CD14-positive monocyte (primary cell): ENCODE data around the gene MEGF8. TPM values are rescaled to one million over a fixed set of nuclear protein-coding genes. Genes with fewer than 3 reads are reported as not detected.
A peak's percentile ranks its signal among the peaks of the same experiment; 100 is the strongest.
"Not testable (repeated sequence)": the region's sequence is repeated elsewhere in the genome, so short reads cannot be mapped to it uniquely, and the experiment has no call there.

Experiments
- DNase-seq, 3 donors: peaks; one replicate each; pipeline ENCODE4 v3.0.0-alpha.2; 2011 to 2022
- H2AFZ ChIP-seq: 2 replicates; pipeline ENCODE4 v1.6.0; 2012; ENCODE audit warnings: mild to moderate bottlenecking, low read depth, low read length, inconsistent platforms; ENCODE audit not compliant: insufficient read depth, poor library complexity, severe bottlenecking
- H3K27ac ChIP-seq, 2 donors: 1 replicate in 1 of 2; 2 replicates in 1 of 2; pipeline ENCODE4 v1.5.1; 2012 to 2013; ENCODE audit warnings: low read length in 2 of 2, control low read depth in 1 of 2, inconsistent platforms in 1 of 2, low read depth in 1 of 2, mild to moderate bottlenecking in 1 of 2
- H3K27me3 ChIP-seq, 2 donors: one replicate each; pipeline versions ENCODE4 v1.6.0 to v1.6.1; 2011 to 2013; ENCODE audit warnings: low read length in 2 of 2; ENCODE audit not compliant: control insufficient read depth in 2 of 2, insufficient read depth in 2 of 2
- H3K36me3 ChIP-seq, 2 donors: replicated peaks in 1 of 2; 1 replicate in 1 of 2; 2 replicates in 1 of 2; pipeline versions ENCODE4 v1.5.1 to v1.6.1; 2012 to 2013; ENCODE audit warnings: low read length in 2 of 2, control low read depth in 1 of 2, inconsistent platforms in 1 of 2, mild to moderate bottlenecking in 1 of 2; ENCODE audit not compliant: insufficient read depth in 2 of 2, control insufficient read depth in 1 of 2
- H3K4me1 ChIP-seq, 2 donors: 1 replicate in 1 of 2; 2 replicates in 1 of 2; pipeline versions ENCODE4 v1.5.1 to v1.6.1; 2012 to 2013; ENCODE audit warnings: low read length in 2 of 2, control low read depth in 1 of 2, inconsistent platforms in 1 of 2, mild to moderate bottlenecking in 1 of 2, moderate library complexity in 1 of 2; ENCODE audit not compliant: insufficient read depth in 2 of 2, control insufficient read depth in 1 of 2
- H3K4me2 ChIP-seq: replicated peaks from 2 replicates; pipeline ENCODE3; 2012; ENCODE audit warnings: low read length, moderate library complexity, mild to moderate bottlenecking; ENCODE audit not compliant: poor library complexity, severe bottlenecking; ENCODE audit errors: extremely low read depth
- H3K4me3 ChIP-seq, 3 experiments: fragments of 200-600 bp in 1 of 3; sonication (generic) in 1 of 3; replicated peaks in 1 of 3; 1 replicate in 2 of 3; 2 replicates in 1 of 3; pipeline ENCODE4 v1.5.1; 2011 to 2013; ENCODE audit warnings: low read length in 3 of 3, mild to moderate bottlenecking in 3 of 3, control low read depth in 2 of 3, low read depth in 2 of 3, inconsistent platforms in 1 of 3, moderate library complexity in 1 of 3
- H3K79me2 ChIP-seq: 2 replicates; pipeline ENCODE4 v1.6.0; 2012; ENCODE audit warnings: mild to moderate bottlenecking, control low read depth, inconsistent platforms, low read length, moderate library complexity; ENCODE audit not compliant: insufficient read depth
- H3K9ac ChIP-seq: 2 replicates; pipeline ENCODE4 v1.6.0; 2017; ENCODE audit warnings: low read length, mild to moderate bottlenecking; ENCODE audit not compliant: insufficient read depth, poor library complexity, severe bottlenecking
- H3K9me3 ChIP-seq, 2 donors: replicated peaks in 1 of 2; 1 replicate in 1 of 2; 2 replicates in 1 of 2; pipeline versions ENCODE4 v1.5.1 to v1.6.1; 2012 to 2013; ENCODE audit warnings: low read length in 2 of 2, control low read depth in 1 of 2; ENCODE audit not compliant: control insufficient read depth in 1 of 2, insufficient read depth in 1 of 2
- H4K20me1 ChIP-seq: 2 replicates; pipeline ENCODE4 v1.6.0; 2012; ENCODE audit warnings: mild to moderate bottlenecking, low read length, control low read depth, moderate library complexity; ENCODE audit not compliant: insufficient read depth
- H3K27ac Mint-ChIP-seq, 7 donors: one replicate each; pipeline ENCODE4 v1.8.0; 2020; ENCODE audit warnings: mild to moderate bottlenecking in 7 of 7, mixed read lengths in 7 of 7, moderate library complexity in 6 of 7, inconsistent platforms in 2 of 7
- H3K27me3 Mint-ChIP-seq, 3 donors: one replicate each; pipeline ENCODE4 v1.8.0; 2021 to 2022; ENCODE audit warnings: low read depth in 3 of 3, mild to moderate bottlenecking in 3 of 3, mixed read lengths in 3 of 3, moderate library complexity in 3 of 3, inconsistent platforms in 1 of 3
- H3K36me3 Mint-ChIP-seq, 2 donors: one replicate each; pipeline ENCODE4 v1.8.0; 2020; ENCODE audit warnings: mixed read lengths in 2 of 2, inconsistent platforms in 1 of 2, mild to moderate bottlenecking in 1 of 2
- H3K4me1 Mint-ChIP-seq: one replicate; pipeline ENCODE4 v1.8.0; 2020; ENCODE audit warnings: mild to moderate bottlenecking, mixed read lengths
- H3K4me3 Mint-ChIP-seq, 2 donors: one replicate each; pipeline ENCODE4 v1.8.0; 2020; ENCODE audit warnings: mild to moderate bottlenecking in 2 of 2, mixed read lengths in 2 of 2, moderate library complexity in 1 of 2
- H3K9me3 Mint-ChIP-seq, 7 donors: one replicate each; pipeline ENCODE4 v1.8.0; 2020 to 2022; ENCODE audit warnings: mixed read lengths in 7 of 7, mild to moderate bottlenecking in 6 of 7, moderate library complexity in 6 of 7, inconsistent platforms in 2 of 7
- CTCF ChIP-seq: fragments of 200-600 bp; IDR thresholded peaks from one replicate; pipeline ENCODE4 v1.8.0; 2022; ENCODE audit warnings: antibody characterized with exemption, mild to moderate bottlenecking
- WGBS: methylation state at CpG from one replicate; pipeline ENCODE4 v1.1.5; 2013; ENCODE audit warnings: missing lambda C conversion rate; ENCODE audit not compliant: insufficient coverage; 5-methylcytosine and 5-hydroxymethylcytosine counted together
- intact Hi-C, 2 donors: fragments of 100-400 bp; cut with micrococcal nuclease; formaldehyde crosslinking; loops; one replicate each; pipeline versions ENCODE4 v1.15.0 to v1.15.1; 2023
- polyA plus RNA-seq, 3 donors: library from polyadenylated mRNA; depleted of rRNA in 1 of 3; unstranded in 2 of 3; stranded (reverse) in 1 of 3; fragments of 300-500 nt in 2 of 3; fragments of >200 nt in 1 of 3; fragmentation: Illumina TruSeq in 2 of 3; gene quantifications; 1 replicate in 2 of 3; 2 replicates in 1 of 3; pipeline ENCODE4 v1.2.3, GENCODE V29; 2012 to 2021

The MEGF8 gene
- polyA plus RNA-seq, 3 donors: 0.15 to 2.7 (median 0.27) TPM

- peaks cover 7 to 10% of the 10 kb centered on the region in 2 donors for H3K27me3 ChIP-seq
- H3K4me1 Mint-ChIP-seq: peaks cover 29% of the 10 kb centered on the region
- no peak overlapping the region for H3K27ac ChIP-seq
- peaks cover 0 to 6% (median 4%) of the 10 kb centered on the region in 7 donors for H3K9me3 Mint-ChIP-seq
- no peaks in the 10 kb centered on the region for H4K20me1 ChIP-seq
- H2AFZ ChIP-seq: no peak overlapping the region
- TF ChIP-seq CTCF: no peak
- peaks cover 6 to 15% (median 11%) of the 10 kb centered on the region in 3 donors for H3K27me3 Mint-ChIP-seq
- no peak overlapping the region for H3K4me3 ChIP-seq
- H3K79me2 ChIP-seq: peaks cover 9% of the 10 kb centered on the region
- H3K9ac ChIP-seq: no peak overlapping the region
- H3K4me1 ChIP-seq: peaks cover 14 to 25% of the 10 kb centered on the region in 2 donors
- no peak for DNase-seq
- H3K4me2 ChIP-seq: no peak overlapping the region
- H3K36me3 Mint-ChIP-seq: peaks cover 3 to 4% of the 10 kb centered on the region in 2 donors
- no peaks in the 10 kb centered on the region for H3K36me3 ChIP-seq
- 85% methylated on average over 1 of the region's 2 CpGs for WGBS
- H3K27ac Mint-ChIP-seq: peak overlapping the region in 1 of 7 donors; percentile 35
- intact Hi-C loops: loop anchor here in 1 of 2 donors (5.0 to 10.0 kb wide), 2 partner anchors 194 to 222 kb away; partner anchors contain the start of gene POU2F2
- H3K9me3 ChIP-seq: no peaks in the 10 kb centered on the region
- no peak overlapping the region for H3K4me3 Mint-ChIP-seq
These were observed 3.4 kb downstream of the MEGF8 start for GRCh38 chr19:42328854-42329253.

GRCh38 chr19:42330241-42330711 is 4.8 kb downstream of the MEGF8 start:
- H3K9ac ChIP-seq: no peak overlapping the region
- 50% methylated on average over 2 of the region's 2 CpGs for WGBS
- no peak for TF ChIP-seq CTCF
- no peaks in the 10 kb centered on the region for H4K20me1 ChIP-seq
- intact Hi-C loops: no loop called here
- Mint-ChIP-seq H3K27ac (peak overlapping the region in 1 of 7 donors; percentile 60), H3K4me3 (no peak overlapping the region), H3K36me3 (no peaks in the 10 kb centered on the region), H3K9me3 (no peaks in the 10 kb centered on the region), H3K4me1 (peaks cover 23% of the 10 kb centered on the region), H3K27me3 (peaks cover 0 to 1% (median under 1%) of the 10 kb centered on the region in 3 donors)
- no peak overlapping the region for H2AFZ ChIP-seq
- peaks cover 9% of the 10 kb centered on the region for H3K79me2 ChIP-seq
- peaks cover 8 to 12% of the 10 kb centered on the region in 2 donors for H3K4me1 ChIP-seq
- no peak overlapping the region for H3K4me3 ChIP-seq
- H3K4me2 ChIP-seq: no peak overlapping the region
- no peak for DNase-seq
- H3K27me3 ChIP-seq: no peaks in the 10 kb centered on the region
- H3K36me3 ChIP-seq: no peaks in the 10 kb centered on the region
- no peaks in the 10 kb centered on the region for H3K9me3 ChIP-seq
- H3K27ac ChIP-seq: no peak overlapping the region

GRCh38 chr19:42331333-42331732 is 5.9 kb downstream of the MEGF8 start:
- no CpG with 5 or more reads among the region's 3 CpGs for WGBS
- not testable (repeated sequence) for H3K9me3 Mint-ChIP-seq, H3K27me3 ChIP-seq

More at GRCh38 chr19:42331333-42331732, 5.9 kb downstream of the MEGF8 start:
- intact Hi-C loops, H3K4me3 ChIP-seq, H3K79me2 ChIP-seq, H3K9me3 ChIP-seq, H3K36me3 Mint-ChIP-seq, DNase-seq, H3K27ac Mint-ChIP-seq, H3K27ac ChIP-seq, H3K27me3 Mint-ChIP-seq, H4K20me1 ChIP-seq, H3K9ac ChIP-seq, H3K4me3 Mint-ChIP-seq, H2AFZ ChIP-seq, H3K4me1 ChIP-seq, H3K36me3 ChIP-seq, H3K4me2 ChIP-seq: not testable (repeated sequence)
- H3K4me1 Mint-ChIP-seq: peaks cover 18% of the 10 kb centered on the region
